ENCODE measurements around the gene KIF18A. TPM values are rescaled to one million over a fixed set of nuclear protein-coding genes. Genes with fewer than 3 reads are reported as not detected.

KIF18A gene
- polyA plus RNA-seq, 1 donor (not counting 4 experiments of a cell fraction or from before 2014, with no cell fraction given), result 6.1 TPM

DNA sequence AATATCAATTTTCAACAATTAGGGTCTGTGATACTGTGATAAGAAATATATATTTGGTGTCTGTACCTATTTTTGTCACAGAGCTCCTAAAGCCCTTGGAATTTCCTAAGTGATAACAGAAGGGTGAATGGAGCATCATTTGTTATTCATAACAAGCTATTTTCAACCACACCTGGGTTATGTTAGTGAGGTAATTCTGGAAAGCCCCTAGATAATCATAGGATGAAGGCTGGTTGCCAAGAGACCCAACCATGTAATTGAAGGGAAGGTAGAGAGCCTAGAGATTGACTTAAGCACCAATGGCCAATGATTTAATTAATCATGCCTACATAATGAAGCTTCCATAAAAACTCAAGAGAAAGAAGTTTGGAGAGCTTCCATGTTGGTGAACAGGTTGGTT, 109.4 kb downstream of the KIF18A start:
- peaks cover 4% of the 10 kb centered on the region for H3K9me3 ChIP-seq (ENCODE audit: control insufficient read depth, low read depth, low read length)
- DNase-seq (ENCODE audit: low read depth, low spot score) (no peak), FAIRE-seq (no peak)
- H3K4me2 ChIP-seq (ENCODE audit: control insufficient read depth, extremely low read depth, insufficient read depth, low read depth, low read length), result no peak overlapping the region
- H3K4me1 ChIP-seq (ENCODE audit: control insufficient read depth, extremely low read depth, insufficient read depth, low read length), result no peaks in the 10 kb centered on the region
- no peak overlapping the region for H3K27ac ChIP-seq (ENCODE audit: control insufficient read depth, insufficient read depth, low read length)
- dilution Hi-C loops (cut with MboI; ENCODE audit: extremely low pct_ligation_motif_present, low sequenced_read_pairs), result no loop called here
- no peaks in the 10 kb centered on the region for H3K9me1 ChIP-seq (ENCODE audit: control insufficient read depth, extremely low read depth, insufficient read depth, low read length)
- no peak overlapping the region for H3K4me3 ChIP-seq (ENCODE audit: control insufficient read depth in 2 of 3, extremely low read depth in 1 of 3, insufficient read depth in 2 of 3, low read depth in 1 of 3, low read length in 3 of 3)
- no peaks in the 10 kb centered on the region for H4K20me1 ChIP-seq (ENCODE audit: control insufficient read depth, extremely low read depth, insufficient read depth, low read length)
- H3K27me3 ChIP-seq (ENCODE audit: control insufficient read depth, extremely low read depth, insufficient read depth, low read length), result no peaks in the 10 kb centered on the region
- TF ChIP-seq, protein P1, sequence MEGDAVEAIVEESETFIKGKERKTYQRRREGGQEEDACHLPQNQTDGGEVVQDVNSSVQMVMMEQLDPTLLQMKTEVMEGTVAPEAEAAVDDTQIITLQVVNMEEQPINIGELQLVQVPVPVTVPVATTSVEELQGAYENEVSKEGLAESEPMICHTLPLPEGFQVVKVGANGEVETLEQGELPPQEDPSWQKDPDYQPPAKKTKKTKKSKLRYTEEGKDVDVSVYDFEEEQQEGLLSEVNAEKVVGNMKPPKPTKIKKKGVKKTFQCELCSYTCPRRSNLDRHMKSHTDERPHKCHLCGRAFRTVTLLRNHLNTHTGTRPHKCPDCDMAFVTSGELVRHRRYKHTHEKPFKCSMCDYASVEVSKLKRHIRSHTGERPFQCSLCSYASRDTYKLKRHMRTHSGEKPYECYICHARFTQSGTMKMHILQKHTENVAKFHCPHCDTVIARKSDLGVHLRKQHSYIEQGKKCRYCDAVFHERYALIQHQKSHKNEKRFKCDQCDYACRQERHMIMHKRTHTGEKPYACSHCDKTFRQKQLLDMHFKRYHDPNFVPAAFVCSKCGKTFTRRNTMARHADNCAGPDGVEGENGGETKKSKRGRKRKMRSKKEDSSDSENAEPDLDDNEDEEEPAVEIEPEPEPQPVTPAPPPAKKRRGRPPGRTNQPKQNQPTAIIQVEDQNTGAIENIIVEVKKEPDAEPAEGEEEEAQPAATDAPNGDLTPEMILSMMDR (optimal IDR thresholded peaks at IDR 0.05 in 1 of 3, IDR thresholded peaks at IDR 0.05 in 1 of 3, conservative IDR thresholded peaks at IDR 0.05 in 1 of 3; ENCODE audit: extremely low read depth in 1 of 3, insufficient read depth in 2 of 3, low read length in 3 of 3), result no peak
- TF ChIP-seq EZH2 (IDR thresholded peaks at IDR 0.05; ENCODE audit: low read length), result no peak
- no peak overlapping the region for H3K9ac ChIP-seq (ENCODE audit: control insufficient read depth, extremely low read depth, insufficient read depth, low read length)
- H2AFZ ChIP-seq (ENCODE audit: control insufficient read depth, low read length), result no peak overlapping the region
- H3K36me3 ChIP-seq (ENCODE audit: control insufficient read depth in 2 of 2, extremely low read depth in 1 of 2, insufficient read depth in 2 of 2, low read length in 2 of 2), result no peaks in the 10 kb centered on the region
- no peaks in the 10 kb centered on the region for H3K79me2 ChIP-seq (ENCODE audit: control insufficient read depth, insufficient read depth, low read length)

DNA sequence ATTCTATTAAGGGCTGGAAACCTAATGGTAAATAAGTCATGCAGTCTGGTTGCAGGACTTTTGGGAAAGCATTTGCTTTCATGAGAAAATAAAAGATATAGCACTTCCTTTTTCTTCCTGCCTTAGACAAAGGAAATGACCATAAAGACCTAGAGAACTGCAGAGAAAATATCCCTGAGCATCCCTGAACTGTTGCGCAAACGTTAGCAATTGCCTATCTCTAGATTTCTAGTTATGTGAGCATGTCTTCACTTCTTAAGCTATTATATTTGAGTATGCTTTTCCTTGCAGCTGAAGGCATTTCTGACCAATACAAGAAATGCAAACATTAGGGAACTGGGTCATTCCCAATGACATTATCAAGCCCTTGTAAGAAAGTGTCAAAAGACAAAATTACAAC, 110.6 kb downstream of the KIF18A start:
- dilution Hi-C loops (cut with MboI; ENCODE audit: extremely low pct_ligation_motif_present, low sequenced_read_pairs), result no loop called here
- H3K27ac ChIP-seq (ENCODE audit: control insufficient read depth, insufficient read depth, low read length), result no peak overlapping the region
- H2AFZ ChIP-seq (ENCODE audit: control insufficient read depth, low read length), result no peak overlapping the region
- H3K4me1 ChIP-seq (ENCODE audit: control insufficient read depth, extremely low read depth, insufficient read depth, low read length), result no peaks in the 10 kb centered on the region
- no peaks in the 10 kb centered on the region for H3K27me3 ChIP-seq (ENCODE audit: control insufficient read depth, extremely low read depth, insufficient read depth, low read length)
- TF ChIP-seq, protein P1 (optimal IDR thresholded peaks at IDR 0.05 in 1 of 3, IDR thresholded peaks at IDR 0.05 in 1 of 3, conservative IDR thresholded peaks at IDR 0.05 in 1 of 3; ENCODE audit: extremely low read depth in 1 of 3, insufficient read depth in 2 of 3, low read length in 3 of 3), result no peak
- TF ChIP-seq EZH2 (IDR thresholded peaks at IDR 0.05; ENCODE audit: low read length), result no peak
- peaks cover 3% of the 10 kb centered on the region for H3K9me3 ChIP-seq (ENCODE audit: control insufficient read depth, low read depth, low read length)
- no peaks in the 10 kb centered on the region for H3K79me2 ChIP-seq (ENCODE audit: control insufficient read depth, insufficient read depth, low read length)
- no peak overlapping the region for H3K4me3 ChIP-seq (ENCODE audit: control insufficient read depth in 2 of 3, extremely low read depth in 1 of 3, insufficient read depth in 2 of 3, low read depth in 1 of 3, low read length in 3 of 3)
- no peaks in the 10 kb centered on the region for H4K20me1 ChIP-seq (ENCODE audit: control insufficient read depth, extremely low read depth, insufficient read depth, low read length)
- no peak for FAIRE-seq
- DNase-seq (ENCODE audit: low read depth, low spot score), result no peak
- H3K9me1 ChIP-seq (ENCODE audit: control insufficient read depth, extremely low read depth, insufficient read depth, low read length), result no peaks in the 10 kb centered on the region
- no peak overlapping the region for H3K9ac ChIP-seq (ENCODE audit: control insufficient read depth, extremely low read depth, insufficient read depth, low read length)
- no peak overlapping the region for H3K4me2 ChIP-seq (ENCODE audit: control insufficient read depth, extremely low read depth, insufficient read depth, low read depth, low read length)
- no peaks in the 10 kb centered on the region for H3K36me3 ChIP-seq (ENCODE audit: control insufficient read depth in 2 of 2, extremely low read depth in 1 of 2, insufficient read depth in 2 of 2, low read length in 2 of 2)

Measured in keratinocyte (primary cell).